Colon (tissue), 2 donors: Measurements from ENCODE around the gene EGF.
"Not testable (repeated sequence)": the region's sequence is repeated elsewhere in the genome, so short reads cannot be mapped to it uniquely, and the experiment has no call there.

Experiments used
- FAIRE-seq: peaks from 2 replicates; lab custom pipeline; 2012; peaks lifted over from hg19 to GRCh38; lab: Jason Lieb, UNC
- donor health status: control.
- donor health status: control.

Gene EGF

GRCh38 chr4:109914322-109914721 is 1.6 kb downstream of the EGF start:
- FAIRE-seq: no peak

- no peak for FAIRE-seq
Measured at GRCh38 chr4:109915385-109916026, 2.8 kb downstream of the EGF start.

- no peak for FAIRE-seq
Measured at GRCh38 chr4:109916027-109916409, 3.3 kb downstream of the EGF start.

- FAIRE-seq: no peak
Measured at GRCh38 chr4:109921384-109921808, 8.7 kb downstream of the EGF start.

GRCh38 chr4:109925396-109925795 is 12.7 kb downstream of the EGF start:
- FAIRE-seq: no peak

GRCh38 chr4:109928327-109929045 is 15.8 kb downstream of the EGF start:
- no peak for FAIRE-seq

- no peak for FAIRE-seq
Measured at GRCh38 chr4:109930464-109930863, 17.8 kb downstream of the EGF start.

- FAIRE-seq: no peak
Measured at GRCh38 chr4:109930872-109931271, 18.2 kb downstream of the EGF start.

- no peak for FAIRE-seq
Measured at GRCh38 chr4:109931318-109931717, 18.6 kb downstream of the EGF start.

- not testable (repeated sequence) for FAIRE-seq
Measured at GRCh38 chr4:109937352-109937751, 24.7 kb downstream of the EGF start.

GRCh38 chr4:109939190-109939589 is 26.5 kb downstream of the EGF start:
- FAIRE-seq: no peak

- FAIRE-seq: no peak
Measured at GRCh38 chr4:109942292-109942926, 29.7 kb downstream of the EGF start.

GRCh38 chr4:109943745-109944144 is 31.1 kb downstream of the EGF start:
- no peak for FAIRE-seq

- no peak for FAIRE-seq
Measured at GRCh38 chr4:109944591-109944990, 31.9 kb downstream of the EGF start.

- FAIRE-seq: no peak
Measured at GRCh38 chr4:109945056-109945455, 32.4 kb downstream of the EGF start.

- no peak for FAIRE-seq
Measured at GRCh38 chr4:109946120-109946519, 33.4 kb downstream of the EGF start.

- FAIRE-seq: no peak
Measured at GRCh38 chr4:109947457-109947856, 34.8 kb downstream of the EGF start.

- FAIRE-seq: no peak
Measured at GRCh38 chr4:109947918-109948317, 35.2 kb downstream of the EGF start.

- not testable (repeated sequence) for FAIRE-seq
Measured at GRCh38 chr4:109949099-109949718, 36.5 kb downstream of the EGF start.

GRCh38 chr4:109952612-109953011 is 39.9 kb downstream of the EGF start:
- FAIRE-seq: no peak

- no peak for FAIRE-seq
Measured at GRCh38 chr4:109953556-109953955, 40.9 kb downstream of the EGF start.

- no peak for FAIRE-seq
Measured at GRCh38 chr4:109955146-109955545, 42.5 kb downstream of the EGF start.

- FAIRE-seq: no peak
Measured at GRCh38 chr4:109957227-109957626, 44.5 kb downstream of the EGF start.
